GM23338 (cell line): ENCODE data around the gene CXCL6.

Experiments
- CREB1 ChIP-seq: fragments of 250-450 bp; sonication (Bioruptor Pico); IDR thresholded peaks from 2 replicates; pipeline ENCODE4 v1.5.0; 2020; ENCODE audit warnings: low read depth, mild to moderate bottlenecking, moderate library complexity
- EZH2 ChIP-seq: fragments of 200-600 bp; sonication (generic); IDR thresholded peaks from one replicate; pipeline ENCODE4 v1.8.0; 2017; ENCODE audit warnings: antibody characterized with exemption, mild to moderate bottlenecking, low read depth; ENCODE audit not compliant: unreplicated experiment
- EZH2phosphoT487 ChIP-seq: fragments of 200-600 bp; sonication (generic); IDR thresholded peaks from one replicate; pipeline ENCODE4 v1.8.1; 2018; ENCODE audit warnings: antibody characterized with exemption; ENCODE audit not compliant: unreplicated experiment
- JUNB ChIP-seq: IDR thresholded peaks from one replicate; pipeline ENCODE4 v1.6.1; 2016; ENCODE audit warnings: antibody characterized with exemption; ENCODE audit not compliant: unreplicated experiment
- POLR2AphosphoS5 ChIP-seq: IDR thresholded peaks from 2 replicates; pipeline ENCODE4 v1.6.1; 2016; ENCODE audit warnings: antibody characterized with exemption, low read depth
- ZNF331 ChIP-seq: fragments of 250-450 bp; sonication (Bioruptor Pico); IDR thresholded peaks from 2 replicates; pipeline ENCODE4 v1.5.0; 2020; ENCODE audit warnings: low read depth, mild to moderate bottlenecking, moderate library complexity
- TF ChIP-seq, protein P1 (sequence below), 2 experiments: fragments of 200-600 bp in 1 of 2; sonication (generic) in 1 of 2; conservative IDR thresholded peaks; 2 replicates each; pipeline versions ENCODE4 v1.5.1 to v1.6.1; 2016 to 2017; ENCODE audit warnings: antibody characterized with exemption in 2 of 2, low read depth in 2 of 2, mild to moderate bottlenecking in 2 of 2, moderate library complexity in 1 of 2
- TF ChIP-seq, protein P2 (sequence below): IDR thresholded peaks from 2 replicates; pipeline ENCODE4 v1.6.1; 2016; ENCODE audit warnings: antibody characterized with exemption
- TF ChIP-seq, protein P3 (sequence below): IDR thresholded peaks from one replicate; pipeline ENCODE4 v1.6.1; 2018; ENCODE audit warnings: antibody characterized with exemption; ENCODE audit not compliant: unreplicated experiment

DNA sequence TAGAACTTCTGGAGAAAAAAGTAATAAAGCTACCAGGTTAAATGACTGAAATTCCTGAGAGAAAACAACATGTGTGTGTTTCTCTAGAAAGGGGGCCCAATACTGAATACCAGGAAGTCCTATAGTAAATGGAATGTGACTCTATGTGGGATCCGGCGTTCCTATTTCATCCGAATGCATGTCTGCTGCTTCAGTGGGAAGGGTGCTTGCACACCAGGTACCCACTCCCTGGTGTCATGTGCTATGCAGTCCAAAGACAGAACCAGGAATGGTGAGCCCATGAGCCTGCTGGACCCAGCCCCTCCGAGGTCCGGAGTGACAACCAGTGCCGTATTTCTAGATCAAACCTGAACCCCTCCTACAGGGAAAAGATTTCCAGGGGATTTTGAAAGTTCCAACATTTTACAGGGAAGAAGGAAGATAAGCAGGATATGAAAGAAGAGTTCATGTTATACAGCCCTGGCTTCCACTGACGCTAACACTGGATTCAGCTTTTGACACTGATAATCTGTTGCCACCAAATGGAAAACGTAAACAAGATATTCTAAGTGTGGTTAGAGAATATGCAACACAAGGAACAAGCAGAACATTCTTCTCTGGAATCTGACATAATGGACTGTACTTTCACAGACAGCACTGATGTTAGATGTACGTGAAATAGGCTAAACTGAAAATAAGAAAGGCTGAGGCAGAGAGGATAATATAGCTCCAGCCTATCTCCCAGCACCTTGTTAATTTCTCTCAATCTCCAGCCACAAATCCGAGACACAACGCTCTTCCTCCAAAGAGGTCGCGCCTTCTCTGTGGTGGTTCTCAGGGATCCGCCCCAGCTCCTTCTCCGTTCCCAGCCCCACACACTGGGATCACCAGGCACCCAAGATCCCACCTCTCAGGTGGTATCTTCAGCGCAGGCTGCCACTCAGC is 32.0 kb downstream of the CXCL6 start:
- no peak for TF ChIP-seq POLR2AphosphoS5
- TF ChIP-seq, protein P1, sequence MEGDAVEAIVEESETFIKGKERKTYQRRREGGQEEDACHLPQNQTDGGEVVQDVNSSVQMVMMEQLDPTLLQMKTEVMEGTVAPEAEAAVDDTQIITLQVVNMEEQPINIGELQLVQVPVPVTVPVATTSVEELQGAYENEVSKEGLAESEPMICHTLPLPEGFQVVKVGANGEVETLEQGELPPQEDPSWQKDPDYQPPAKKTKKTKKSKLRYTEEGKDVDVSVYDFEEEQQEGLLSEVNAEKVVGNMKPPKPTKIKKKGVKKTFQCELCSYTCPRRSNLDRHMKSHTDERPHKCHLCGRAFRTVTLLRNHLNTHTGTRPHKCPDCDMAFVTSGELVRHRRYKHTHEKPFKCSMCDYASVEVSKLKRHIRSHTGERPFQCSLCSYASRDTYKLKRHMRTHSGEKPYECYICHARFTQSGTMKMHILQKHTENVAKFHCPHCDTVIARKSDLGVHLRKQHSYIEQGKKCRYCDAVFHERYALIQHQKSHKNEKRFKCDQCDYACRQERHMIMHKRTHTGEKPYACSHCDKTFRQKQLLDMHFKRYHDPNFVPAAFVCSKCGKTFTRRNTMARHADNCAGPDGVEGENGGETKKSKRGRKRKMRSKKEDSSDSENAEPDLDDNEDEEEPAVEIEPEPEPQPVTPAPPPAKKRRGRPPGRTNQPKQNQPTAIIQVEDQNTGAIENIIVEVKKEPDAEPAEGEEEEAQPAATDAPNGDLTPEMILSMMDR (conservative IDR thresholded peaks at IDR 0.05; ENCODE audit: low read depth in 2 of 2) = no peak
- TF ChIP-seq EZH2phosphoT487 = no peak
- TF ChIP-seq EZH2 = no peak
- TF ChIP-seq, protein P2, sequence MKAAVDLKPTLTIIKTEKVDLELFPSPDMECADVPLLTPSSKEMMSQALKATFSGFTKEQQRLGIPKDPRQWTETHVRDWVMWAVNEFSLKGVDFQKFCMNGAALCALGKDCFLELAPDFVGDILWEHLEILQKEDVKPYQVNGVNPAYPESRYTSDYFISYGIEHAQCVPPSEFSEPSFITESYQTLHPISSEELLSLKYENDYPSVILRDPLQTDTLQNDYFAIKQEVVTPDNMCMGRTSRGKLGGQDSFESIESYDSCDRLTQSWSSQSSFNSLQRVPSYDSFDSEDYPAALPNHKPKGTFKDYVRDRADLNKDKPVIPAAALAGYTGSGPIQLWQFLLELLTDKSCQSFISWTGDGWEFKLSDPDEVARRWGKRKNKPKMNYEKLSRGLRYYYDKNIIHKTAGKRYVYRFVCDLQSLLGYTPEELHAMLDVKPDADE = no peak
- TF ChIP-seq CREB1 (CRISPR knock-in tag) = no peak
- TF ChIP-seq, protein P3, sequence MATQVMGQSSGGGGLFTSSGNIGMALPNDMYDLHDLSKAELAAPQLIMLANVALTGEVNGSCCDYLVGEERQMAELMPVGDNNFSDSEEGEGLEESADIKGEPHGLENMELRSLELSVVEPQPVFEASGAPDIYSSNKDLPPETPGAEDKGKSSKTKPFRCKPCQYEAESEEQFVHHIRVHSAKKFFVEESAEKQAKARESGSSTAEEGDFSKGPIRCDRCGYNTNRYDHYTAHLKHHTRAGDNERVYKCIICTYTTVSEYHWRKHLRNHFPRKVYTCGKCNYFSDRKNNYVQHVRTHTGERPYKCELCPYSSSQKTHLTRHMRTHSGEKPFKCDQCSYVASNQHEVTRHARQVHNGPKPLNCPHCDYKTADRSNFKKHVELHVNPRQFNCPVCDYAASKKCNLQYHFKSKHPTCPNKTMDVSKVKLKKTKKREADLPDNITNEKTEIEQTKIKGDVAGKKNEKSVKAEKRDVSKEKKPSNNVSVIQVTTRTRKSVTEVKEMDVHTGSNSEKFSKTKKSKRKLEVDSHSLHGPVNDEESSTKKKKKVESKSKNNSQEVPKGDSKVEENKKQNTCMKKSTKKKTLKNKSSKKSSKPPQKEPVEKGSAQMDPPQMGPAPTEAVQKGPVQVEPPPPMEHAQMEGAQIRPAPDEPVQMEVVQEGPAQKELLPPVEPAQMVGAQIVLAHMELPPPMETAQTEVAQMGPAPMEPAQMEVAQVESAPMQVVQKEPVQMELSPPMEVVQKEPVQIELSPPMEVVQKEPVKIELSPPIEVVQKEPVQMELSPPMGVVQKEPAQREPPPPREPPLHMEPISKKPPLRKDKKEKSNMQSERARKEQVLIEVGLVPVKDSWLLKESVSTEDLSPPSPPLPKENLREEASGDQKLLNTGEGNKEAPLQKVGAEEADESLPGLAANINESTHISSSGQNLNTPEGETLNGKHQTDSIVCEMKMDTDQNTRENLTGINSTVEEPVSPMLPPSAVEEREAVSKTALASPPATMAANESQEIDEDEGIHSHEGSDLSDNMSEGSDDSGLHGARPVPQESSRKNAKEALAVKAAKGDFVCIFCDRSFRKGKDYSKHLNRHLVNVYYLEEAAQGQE = no peak
- TF ChIP-seq ZNF331 (CRISPR knock-in tag) = no peak
- no peak for TF ChIP-seq JUNB
